ENCODE measurements around the gene KANSL2. TPM values are rescaled to one million over a fixed set of nuclear protein-coding genes. Genes with fewer than 3 reads are reported as not detected.
"Not testable (repeated sequence)": the region's sequence is repeated elsewhere in the genome, so short reads cannot be mapped to it uniquely, and the experiment has no call there.

The KANSL2 gene
- polyA plus RNA-seq (2013, experiment 1 of 2) = 29.5 TPM
- polyA plus RNA-seq (2013, experiment 2 of 2) = 30.2 TPM

GRCh38 chr12:48681710-48682532 is at the start of gene KANSL2:
KANSL2 (minus strand) TSS chr12:48682238; CDS start chr12:48681632, 606 bp downstream.
- peak within 1 kb of the TSS; percentile 84 for H3K4me3 ChIP-seq (ENCODE audit: low read length)
- peak within 1 kb of the TSS; percentile 21 for H3K27ac ChIP-seq (ENCODE audit: low read depth, low read length)
- peak within 1 kb of the TSS; percentile 73 for H2BK5ac ChIP-seq (ENCODE audit: low read length)
- H3K56ac ChIP-seq (ENCODE audit: low read length) = peak within 1 kb of the TSS; percentile 97
- H3K79me2 ChIP-seq (ENCODE audit: control insufficient read depth, insufficient read depth, low read length) = peaks cover 44% of the 10 kb centered on the region
- no peaks in the 10 kb centered on the region for H3K27me3 ChIP-seq (ENCODE audit: insufficient read depth, low read length, poor library complexity)
- WGBS (ENCODE audit: extremely low coverage, insufficient coverage, low lambda C conversion rate) = no CpG with 5 or more reads among the region's 64 CpGs
- no peak within 1 kb of the TSS for H2BK15ac ChIP-seq (replicated peaks; ENCODE audit: low read depth)
- no peak within 1 kb of the TSS for H4K8ac ChIP-seq (ENCODE audit: low read depth, low read length)
- peak within 1 kb of the TSS; percentile 94 for H3K9ac ChIP-seq (ENCODE audit: low read length)
- peaks cover 8% of the 10 kb centered on the region for H3K4me1 ChIP-seq (ENCODE audit: control insufficient read depth, low read depth, low read length)
- no peak within 1 kb of the TSS for H2AK5ac ChIP-seq (ENCODE audit: low read length)
- peak within 1 kb of the TSS; percentile 10 for H3K23ac ChIP-seq (ENCODE audit: low read length)
- H3K36me3 ChIP-seq (ENCODE audit: control insufficient read depth, insufficient read depth, low read length) = peaks cover 1% of the 10 kb centered on the region
- peak; percentile 100 for DNase-seq
- no peak within 1 kb of the TSS for H3K4ac ChIP-seq (ENCODE audit: low read depth, low read length)
- no peak within 1 kb of the TSS for H2BK120ac ChIP-seq (ENCODE audit: low read depth, low read length)
- peak within 1 kb of the TSS; percentile 15 for H3K18ac ChIP-seq (ENCODE audit: low read length)
- H3K4me2 ChIP-seq (ENCODE audit: low read length) = peak within 1 kb of the TSS; percentile 82
- H4K5ac ChIP-seq (ENCODE audit: low read length) = no peak within 1 kb of the TSS
- no peaks in the 10 kb centered on the region for H3K79me1 ChIP-seq (ENCODE audit: low read length)

- H3K27me3 ChIP-seq (ENCODE audit: insufficient read depth, low read length, poor library complexity) = no peaks in the 10 kb centered on the region
- H4K8ac ChIP-seq (ENCODE audit: low read depth, low read length) = no peak overlapping the region
- no peak overlapping the region for H3K4me3 ChIP-seq (ENCODE audit: low read length)
- no peak overlapping the region for H2BK15ac ChIP-seq (replicated peaks; ENCODE audit: low read depth)
- H3K4me2 ChIP-seq (ENCODE audit: low read length) = no peak overlapping the region
- H4K5ac ChIP-seq (ENCODE audit: low read length) = no peak overlapping the region
- no peak overlapping the region for H2BK5ac ChIP-seq (ENCODE audit: low read length)
- H3K9ac ChIP-seq (ENCODE audit: low read length) = no peak overlapping the region
- no peaks in the 10 kb centered on the region for H3K36me3 ChIP-seq (ENCODE audit: control insufficient read depth, insufficient read depth, low read length)
- no peak overlapping the region for H3K4ac ChIP-seq (ENCODE audit: low read depth, low read length)
- no peaks in the 10 kb centered on the region for H3K79me2 ChIP-seq (ENCODE audit: control insufficient read depth, insufficient read depth, low read length)
- H3K79me1 ChIP-seq (ENCODE audit: low read length) = no peaks in the 10 kb centered on the region
- WGBS (ENCODE audit: extremely low coverage, insufficient coverage, low lambda C conversion rate) = no CpG with 5 or more reads among the region's 5 CpGs
- no peak overlapping the region for H3K27ac ChIP-seq (ENCODE audit: low read depth, low read length)
- H3K18ac ChIP-seq (ENCODE audit: low read length) = no peak overlapping the region
- no peak overlapping the region for H2BK120ac ChIP-seq (ENCODE audit: low read depth, low read length)
- no peak for DNase-seq
- H3K23ac ChIP-seq (ENCODE audit: low read length) = no peak overlapping the region
- H3K56ac ChIP-seq (ENCODE audit: low read length) = no peak overlapping the region
- H3K4me1 ChIP-seq (ENCODE audit: control insufficient read depth, low read depth, low read length) = no peaks in the 10 kb centered on the region
- H2AK5ac ChIP-seq (ENCODE audit: low read length) = no peak overlapping the region
Measured at GRCh38 chr12:48728807-48729206, 46.8 kb upstream of the KANSL2 start.

GRCh38 chr12:48720737-48721136 is 38.7 kb upstream of the KANSL2 start:
- H3K27ac ChIP-seq (ENCODE audit: low read depth, low read length); H3K4me2 ChIP-seq (ENCODE audit: low read length); H3K27me3 ChIP-seq (ENCODE audit: insufficient read depth, low read length, poor library complexity); H4K8ac ChIP-seq (ENCODE audit: low read depth, low read length); H3K79me1 ChIP-seq (ENCODE audit: low read length); H3K4me3 ChIP-seq (ENCODE audit: low read length); H3K36me3 ChIP-seq (ENCODE audit: control insufficient read depth, insufficient read depth, low read length); H2AK5ac ChIP-seq (ENCODE audit: low read length); H3K18ac ChIP-seq (ENCODE audit: low read length); H3K9ac ChIP-seq (ENCODE audit: low read length); H3K56ac ChIP-seq (ENCODE audit: low read length); H4K5ac ChIP-seq (ENCODE audit: low read length); H3K4ac ChIP-seq (ENCODE audit: low read depth, low read length); H2BK120ac ChIP-seq (ENCODE audit: low read depth, low read length); H3K4me1 ChIP-seq (ENCODE audit: control insufficient read depth, low read depth, low read length); H2BK5ac ChIP-seq (ENCODE audit: low read length); H3K23ac ChIP-seq (ENCODE audit: low read length); DNase-seq; H2BK15ac ChIP-seq (replicated peaks; ENCODE audit: low read depth); H3K79me2 ChIP-seq (ENCODE audit: control insufficient read depth, insufficient read depth, low read length): not testable (repeated sequence)
- WGBS (ENCODE audit: extremely low coverage, insufficient coverage, low lambda C conversion rate) = no CpG with 5 or more reads among the region's 1 CpG

- not testable (repeated sequence) for H3K4ac ChIP-seq (ENCODE audit: low read depth, low read length); H4K5ac ChIP-seq (ENCODE audit: low read length); H3K23ac ChIP-seq (ENCODE audit: low read length); H3K9ac ChIP-seq (ENCODE audit: low read length); H2AK5ac ChIP-seq (ENCODE audit: low read length); DNase-seq; H3K56ac ChIP-seq (ENCODE audit: low read length); H2BK15ac ChIP-seq (replicated peaks; ENCODE audit: low read depth); H3K4me1 ChIP-seq (ENCODE audit: control insufficient read depth, low read depth, low read length); H3K36me3 ChIP-seq (ENCODE audit: control insufficient read depth, insufficient read depth, low read length); H3K79me1 ChIP-seq (ENCODE audit: low read length); H3K27ac ChIP-seq (ENCODE audit: low read depth, low read length); H3K4me3 ChIP-seq (ENCODE audit: low read length); H4K8ac ChIP-seq (ENCODE audit: low read depth, low read length); H3K4me2 ChIP-seq (ENCODE audit: low read length); H3K27me3 ChIP-seq (ENCODE audit: insufficient read depth, low read length, poor library complexity); H2BK120ac ChIP-seq (ENCODE audit: low read depth, low read length); H2BK5ac ChIP-seq (ENCODE audit: low read length); H3K18ac ChIP-seq (ENCODE audit: low read length)
- WGBS (ENCODE audit: extremely low coverage, insufficient coverage, low lambda C conversion rate) = no CpG with 5 or more reads among the region's 2 CpGs
- peaks cover 12% of the 10 kb centered on the region for H3K79me2 ChIP-seq (ENCODE audit: control insufficient read depth, insufficient read depth, low read length)
Measured at GRCh38 chr12:48720171-48720570, 38.1 kb upstream of the KANSL2 start.

- not testable (repeated sequence) for H3K4ac ChIP-seq (ENCODE audit: low read depth, low read length); H3K79me1 ChIP-seq (ENCODE audit: low read length); H2BK15ac ChIP-seq (replicated peaks; ENCODE audit: low read depth); H3K4me2 ChIP-seq (ENCODE audit: low read length); H3K36me3 ChIP-seq (ENCODE audit: control insufficient read depth, insufficient read depth, low read length); H3K56ac ChIP-seq (ENCODE audit: low read length); H2BK120ac ChIP-seq (ENCODE audit: low read depth, low read length); H4K8ac ChIP-seq (ENCODE audit: low read depth, low read length); H4K5ac ChIP-seq (ENCODE audit: low read length); H3K4me1 ChIP-seq (ENCODE audit: control insufficient read depth, low read depth, low read length); DNase-seq; H3K27ac ChIP-seq (ENCODE audit: low read depth, low read length); H2AK5ac ChIP-seq (ENCODE audit: low read length); H3K4me3 ChIP-seq (ENCODE audit: low read length); H3K18ac ChIP-seq (ENCODE audit: low read length); H2BK5ac ChIP-seq (ENCODE audit: low read length); H3K27me3 ChIP-seq (ENCODE audit: insufficient read depth, low read length, poor library complexity); H3K23ac ChIP-seq (ENCODE audit: low read length); H3K9ac ChIP-seq (ENCODE audit: low read length)
- no CpG with 5 or more reads among the region's 4 CpGs for WGBS (ENCODE audit: extremely low coverage, insufficient coverage, low lambda C conversion rate)
- peaks cover 22% of the 10 kb centered on the region for H3K79me2 ChIP-seq (ENCODE audit: control insufficient read depth, insufficient read depth, low read length)
Measured at GRCh38 chr12:48719002-48719401, 37.0 kb upstream of the KANSL2 start.
